ENCODE data around the gene CHMP4B. TPM values are rescaled to one million over a fixed set of nuclear protein-coding genes. Genes with fewer than 3 reads are reported as not detected.
A peak's percentile ranks its signal among the peaks of the same experiment; 100 is the strongest.

CHMP4B gene
- total and polyA plus RNA-seq, 7 donors, result 102 to 394 (median 115) TPM

GRCh38 chr20:33832103-33832804, 21.1 kb downstream of the CHMP4B start:
- Histone ChIP-seq H3K9me3 (no peaks in the 10 kb centered on the region), H3K27ac (peak overlapping the region in 3 of 4 donors; percentile 53 to 79 (median 71)), H3K27me3 (no peaks in the 10 kb centered on the region), H3K36me3 (no peaks in the 10 kb centered on the region), H3K4me3 (no peak overlapping the region), H3K4me1 (peaks cover 0 to 96% (median 87%) of the 10 kb centered on the region in 4 donors)
- TF ChIP-seq CTCF (IDR thresholded peaks at IDR 0.05) (no peak), EP300 (IDR thresholded peaks at IDR 0.05) (no peak), POLR2A (IDR thresholded peaks at IDR 0.05) (no peak), POLR2AphosphoS5 (IDR thresholded peaks at IDR 0.05) (no peak)
- DNase-seq, result no peak
- 11 to 60% methylated on average over 11 of the region's 11 CpGs for WGBS, 2 donors
- intact Hi-C loops (cut with DNase I), result no loop called here

- Histone ChIP-seq H3K27me3 (no peaks in the 10 kb centered on the region), H3K36me3 (no peaks in the 10 kb centered on the region), H3K4me1 (peaks cover 0 to 96% (median 87%) of the 10 kb centered on the region in 4 donors), H3K27ac (peak overlapping the region in 3 of 4 donors; percentile 52 to 71 (median 58)), H3K9me3 (no peaks in the 10 kb centered on the region), H3K4me3 (no peak overlapping the region)
- no peak for DNase-seq
- intact Hi-C loops (cut with DNase I), result no loop called here
- WGBS, 2 donors, result 9 to 39% methylated on average over 1 of the region's 1 CpG
- TF ChIP-seq POLR2A (IDR thresholded peaks at IDR 0.05), result no peak
- TF ChIP-seq CTCF (IDR thresholded peaks at IDR 0.05), result no peak
- no peak for TF ChIP-seq POLR2AphosphoS5 (IDR thresholded peaks at IDR 0.05)
Observed at GRCh38 chr20:33833333-33833732, 22.2 kb downstream of the CHMP4B start.

GRCh38 chr20:33835615-33836172, 24.5 kb downstream of the CHMP4B start:
- Histone ChIP-seq H3K27me3 (no peaks in the 10 kb centered on the region), H3K4me3 (no peak overlapping the region), H3K4me1 (peaks cover 0 to 96% (median 87%) of the 10 kb centered on the region in 4 donors), H3K36me3 (no peaks in the 10 kb centered on the region), H3K27ac (peak overlapping the region in 1 of 4 donors; percentile 11), H3K9me3 (no peaks in the 10 kb centered on the region)
- DNase-seq, result peak; percentile 83
- WGBS, 2 donors, result 76 to 82% methylated on average over 9 of the region's 9 CpGs
- intact Hi-C loops (cut with DNase I), result no loop called here
- TF ChIP-seq CTCF (IDR thresholded peaks at IDR 0.05) (no peak), POLR2AphosphoS5 (IDR thresholded peaks at IDR 0.05) (no peak), EP300 (IDR thresholded peaks at IDR 0.05) (no peak), POLR2A (IDR thresholded peaks at IDR 0.05) (no peak)

GRCh38 chr20:33836277-33836676, 25.1 kb downstream of the CHMP4B start:
- Histone ChIP-seq H3K9me3 (no peaks in the 10 kb centered on the region), H3K36me3 (no peaks in the 10 kb centered on the region), H3K27me3 (no peaks in the 10 kb centered on the region), H3K4me3 (no peak overlapping the region), H3K4me1 (peaks cover 0 to 97% (median 88%) of the 10 kb centered on the region in 4 donors), H3K27ac (peak overlapping the region in 2 of 4 donors; percentile 2 to 11)
- intact Hi-C loops (cut with DNase I), result no loop called here
- no peak for DNase-seq
- WGBS, 2 donors, result 65 to 76% methylated on average over 2 of the region's 2 CpGs
- TF ChIP-seq EP300 (IDR thresholded peaks at IDR 0.05) (no peak), CTCF (IDR thresholded peaks at IDR 0.05) (no peak), POLR2A (IDR thresholded peaks at IDR 0.05) (no peak)

Measured in sigmoid colon (tissue), 7 donors.